Natural killer cell treated with Interleukin-12 subunit alpha and Interleukin-12 subunit beta and Interleukin-15 and Interleukin-18, amount 100 ng/mL, for 72 hours (primary cell): ENCODE data around the gene MED16. TPM values are rescaled to one million over a fixed set of nuclear protein-coding genes. Genes with fewer than 3 reads are reported as not detected.
"Not testable (repeated sequence)": the region's sequence is repeated elsewhere in the genome, so short reads cannot be mapped to it uniquely, and the experiment has no call there.

Source experiments
- ATAC-seq, 2 donors: fragments of 150-1000 bp; cut with Tn5 transposase in 1 of 2; sonication (Bioruptor Pico), chemical (Tn5 transposase) in 1 of 2; 2 replicates each; pipeline ENCODE4 v1.10.0; 2021
- DNase-seq: peaks from one replicate; pipeline ENCODE4 v3.0.0; 2022; ENCODE audit warnings: low spot score
- H3K27ac Mint-ChIP-seq, 2 donors: 1 replicate in 1 of 2; 2 replicates in 1 of 2; pipeline ENCODE4 v1.8.0; 2022; ENCODE audit warnings: mixed read lengths in 2 of 2, mild to moderate bottlenecking in 1 of 2, moderate library complexity in 1 of 2
- H3K27me3 Mint-ChIP-seq, 2 donors: 1 replicate in 1 of 2; 2 replicates in 1 of 2; pipeline ENCODE4 v1.8.0; 2022; ENCODE audit warnings: mixed read lengths in 2 of 2
- H3K36me3 Mint-ChIP-seq: one replicate; pipeline ENCODE4 v1.8.0; 2022; ENCODE audit warnings: mixed read lengths
- H3K4me1 Mint-ChIP-seq, 2 donors: 1 replicate in 1 of 2; 2 replicates in 1 of 2; pipeline ENCODE4 v1.8.0; 2022; ENCODE audit warnings: low read depth in 2 of 2, mixed read lengths in 2 of 2, mild to moderate bottlenecking in 1 of 2
- H3K4me3 Mint-ChIP-seq: one replicate; pipeline ENCODE4 v1.8.0; 2022; ENCODE audit warnings: mixed read lengths
- H3K9me3 Mint-ChIP-seq: 2 replicates; pipeline ENCODE4 v1.8.0; 2022; ENCODE audit warnings: mixed read lengths
- total RNA-seq, 2 donors: library from RNA; stranded (reverse); gene quantifications; one replicate each; pipeline ENCODE4 v1.2.3, GENCODE V29; 2022

MED16 gene
- total RNA-seq, 2 donors from 2014 or later: 46.4 to 79.6 TPM

GRCh38 chr19:882871-883497 is 10.0 kb downstream of the MED16 start:
- Mint-ChIP-seq H3K9me3 (no peaks in the 10 kb centered on the region), H3K27me3 (no peaks in the 10 kb centered on the region), H3K4me1 (no peaks in the 10 kb centered on the region), H3K27ac (no peak overlapping the region), H3K4me3 (no peak overlapping the region), H3K36me3 (no peaks in the 10 kb centered on the region)
- no peak for DNase-seq
- ATAC-seq: no peak

GRCh38 chr19:881385-882071 is 11.5 kb downstream of the MED16 start:
- Mint-ChIP-seq H3K9me3 (no peaks in the 10 kb centered on the region), H3K4me3 (no peak overlapping the region), H3K4me1 (no peaks in the 10 kb centered on the region), H3K27me3 (no peaks in the 10 kb centered on the region), H3K36me3 (no peaks in the 10 kb centered on the region), H3K27ac (no peak overlapping the region)
- DNase-seq: no peak
- no peak for ATAC-seq

- no peak for ATAC-seq
- no peak overlapping the region for H3K4me3 Mint-ChIP-seq
- H3K27ac Mint-ChIP-seq: no peak overlapping the region
- no peaks in the 10 kb centered on the region for H3K4me1 Mint-ChIP-seq
- no peak for DNase-seq
- no peaks in the 10 kb centered on the region for H3K9me3 Mint-ChIP-seq
- H3K36me3 Mint-ChIP-seq: no peaks in the 10 kb centered on the region
- H3K27me3 Mint-ChIP-seq: no peaks in the 10 kb centered on the region
Observed at GRCh38 chr19:879711-880438, 13.1 kb downstream of the MED16 start.

- not testable (repeated sequence) for H3K27ac Mint-ChIP-seq, ATAC-seq, H3K27me3 Mint-ChIP-seq, H3K4me3 Mint-ChIP-seq, H3K4me1 Mint-ChIP-seq, H3K36me3 Mint-ChIP-seq, DNase-seq, H3K9me3 Mint-ChIP-seq
Observed at GRCh38 chr19:878751-879561, 14.0 kb downstream of the MED16 start.

GRCh38 chr19:877992-878660 is 14.9 kb downstream of the MED16 start:
- not testable (repeated sequence) for H3K4me1 Mint-ChIP-seq, H3K36me3 Mint-ChIP-seq, H3K9me3 Mint-ChIP-seq, H3K27me3 Mint-ChIP-seq, ATAC-seq, H3K27ac Mint-ChIP-seq, H3K4me3 Mint-ChIP-seq, DNase-seq

- no peak for DNase-seq
- peaks cover 0 to 2% of the 10 kb centered on the region in 2 donors for H3K4me1 Mint-ChIP-seq
- H3K4me3 Mint-ChIP-seq: no peak overlapping the region
- H3K36me3 Mint-ChIP-seq: no peaks in the 10 kb centered on the region
- H3K27ac Mint-ChIP-seq: no peak overlapping the region
- ATAC-seq: no peak
- H3K9me3 Mint-ChIP-seq: no peaks in the 10 kb centered on the region
- H3K27me3 Mint-ChIP-seq: no peaks in the 10 kb centered on the region
Observed at GRCh38 chr19:876780-877314, 16.1 kb downstream of the MED16 start.

- Mint-ChIP-seq H3K27ac (no peak overlapping the region), H3K4me3 (no peak overlapping the region), H3K9me3 (no peaks in the 10 kb centered on the region), H3K36me3 (no peaks in the 10 kb centered on the region), H3K27me3 (no peaks in the 10 kb centered on the region), H3K4me1 (peaks cover 0 to 2% of the 10 kb centered on the region in 2 donors)
- no peak for ATAC-seq
- DNase-seq: no peak
Observed at GRCh38 chr19:876089-876488, 16.9 kb downstream of the MED16 start.

- no peak overlapping the region for H3K4me3 Mint-ChIP-seq
- no peak overlapping the region for H3K27ac Mint-ChIP-seq
- ATAC-seq (no peak), DNase-seq (no peak)
- H3K4me1 Mint-ChIP-seq: peaks cover 0 to 2% of the 10 kb centered on the region in 2 donors
- no peaks in the 10 kb centered on the region for H3K9me3 Mint-ChIP-seq
- H3K36me3 Mint-ChIP-seq: no peaks in the 10 kb centered on the region
- no peaks in the 10 kb centered on the region for H3K27me3 Mint-ChIP-seq
Observed at GRCh38 chr19:875265-875879, 17.6 kb downstream of the MED16 start.

GRCh38 chr19:873561-874041 is 19.4 kb downstream of the MED16 start:
- Mint-ChIP-seq H3K9me3 (no peaks in the 10 kb centered on the region), H3K4me3 (no peak overlapping the region), H3K36me3 (no peaks in the 10 kb centered on the region), H3K27me3 (no peaks in the 10 kb centered on the region), H3K4me1 (peaks cover 0 to 2% of the 10 kb centered on the region in 2 donors), H3K27ac (no peak overlapping the region)
- ATAC-seq (no peak), DNase-seq (no peak)

- Mint-ChIP-seq H3K4me3 (no peak overlapping the region), H3K9me3 (no peaks in the 10 kb centered on the region), H3K27ac (no peak overlapping the region), H3K27me3 (no peaks in the 10 kb centered on the region), H3K36me3 (no peaks in the 10 kb centered on the region), H3K4me1 (peaks cover 0 to 2% of the 10 kb centered on the region in 2 donors)
- DNase-seq: no peak
- ATAC-seq: peak; percentile 80 to 89
Observed at GRCh38 chr19:873084-873483, 19.9 kb downstream of the MED16 start.

- no peaks in the 10 kb centered on the region for H3K9me3 Mint-ChIP-seq
- peaks cover 3% of the 10 kb centered on the region for H3K36me3 Mint-ChIP-seq
- no peaks in the 10 kb centered on the region for H3K27me3 Mint-ChIP-seq
- DNase-seq: peak; percentile 72
- ATAC-seq: peak; percentile 74
- no peak overlapping the region for H3K4me3 Mint-ChIP-seq
- H3K27ac Mint-ChIP-seq: no peak overlapping the region
- peaks cover 0 to 4% of the 10 kb centered on the region in 2 donors for H3K4me1 Mint-ChIP-seq
Observed at GRCh38 chr19:872266-872951, 20.6 kb downstream of the MED16 start.
